GM18861 (cell line): ENCODE results near the gene SC5D.

Source experiments
- ATAC-seq: cut with Tn5 transposase; IDR thresholded peaks from one replicate; pipeline ENCODE4 v1.9.1; 2021; ENCODE audit not compliant: unreplicated experiment

The SC5D gene

DNA sequence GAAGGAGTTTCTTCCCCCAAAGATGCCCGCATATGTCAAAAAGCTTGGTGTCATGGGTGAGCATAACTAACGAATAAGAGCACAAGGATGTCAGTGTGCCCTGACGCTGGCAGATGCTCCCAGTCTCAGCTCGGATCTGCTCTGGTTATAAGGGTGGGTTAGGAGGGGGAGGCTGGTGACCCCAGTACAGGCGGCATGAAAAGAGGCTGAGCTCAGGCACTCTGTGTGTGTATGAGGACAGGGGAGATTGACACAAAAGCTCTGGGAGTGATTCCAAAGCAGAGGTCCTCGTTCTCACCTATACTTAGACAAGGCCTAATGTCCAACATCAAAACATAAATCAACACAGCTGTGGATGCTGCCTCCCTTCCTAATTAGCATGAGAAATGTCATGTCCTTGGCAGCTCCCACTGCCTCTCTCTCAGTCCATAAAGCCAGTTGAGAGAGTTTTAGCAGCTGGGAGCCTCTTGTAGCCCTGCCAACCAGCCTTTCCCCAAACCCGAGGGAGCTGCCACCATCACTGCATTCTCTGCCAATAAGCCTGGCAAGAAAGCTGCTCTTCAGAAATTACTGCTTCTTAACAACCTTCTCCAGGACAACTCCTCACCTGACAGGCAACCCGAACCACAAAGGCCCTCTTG, 59.8 kb downstream of the SC5D start:
- no peak for ATAC-seq

DNA sequence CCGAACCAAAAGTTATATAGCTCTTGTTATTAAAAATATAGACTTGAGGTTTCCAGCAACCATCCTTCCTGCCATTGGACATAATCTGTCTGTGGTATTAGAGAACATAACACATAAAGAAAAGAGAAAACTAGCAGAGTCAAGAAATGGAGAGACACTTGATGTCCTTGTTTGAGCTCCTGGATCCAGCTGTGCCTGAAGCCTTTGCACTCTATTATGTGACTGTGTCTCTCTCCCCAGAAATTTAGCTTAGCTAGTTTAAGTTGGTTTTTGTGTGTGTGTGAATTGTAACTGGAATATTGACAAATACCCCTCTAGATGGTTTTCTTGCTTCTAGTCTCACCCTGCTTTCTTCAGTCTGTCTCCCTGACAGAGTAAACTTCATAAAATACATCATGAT, 61.6 kb downstream of the SC5D start:
- no peak for ATAC-seq

DNA sequence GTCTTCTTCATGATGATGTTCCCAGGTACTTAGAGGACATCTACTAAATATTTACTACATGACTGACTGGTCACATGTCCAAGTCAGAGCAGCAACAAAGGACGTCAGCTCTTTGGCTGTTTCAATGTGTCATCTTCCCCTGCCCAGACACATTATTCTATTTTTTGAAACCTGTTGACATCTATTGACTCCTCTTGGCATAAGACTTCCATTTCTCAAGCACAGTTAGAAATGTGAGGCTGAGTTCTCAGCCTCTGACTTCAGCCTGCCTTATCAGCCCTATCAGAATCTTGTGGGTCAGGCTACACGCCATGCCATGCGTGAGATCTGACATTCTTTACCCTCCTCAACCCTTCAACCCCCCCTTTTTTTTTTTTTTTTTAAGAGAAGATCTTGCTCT, 63.8 kb downstream of the SC5D start:
- ATAC-seq: no peak
